SU-DHL-6 (cell line): ENCODE data around the gene LCP2.

Source experiments
- H2AFZ ChIP-seq: fragments of 200-600 bp; sonication (generic); 2 replicates; pipeline ENCODE4 v1.6.1; 2014; ENCODE audit warnings: low read depth, mild to moderate bottlenecking, moderate library complexity, mixed read lengths, antibody characterized with exemption, low read length; ENCODE audit not compliant: severe bottlenecking
- H3F3A ChIP-seq: fragments of 200-600 bp; shearing (Covaris generic); 2 replicates; pipeline ENCODE4 v1.6.0; 2016; ENCODE audit warnings: antibody characterized with exemption, mild to moderate bottlenecking; ENCODE audit not compliant: insufficient read depth
- H3K27ac ChIP-seq: fragments of 200-600 bp; sonication (generic); 2 replicates; pipeline ENCODE4 v1.5.1; 2016; ENCODE audit warnings: low read depth, mild to moderate bottlenecking, low read length, moderate library complexity, mixed read lengths
- H3K27me3 ChIP-seq: fragments of 200-600 bp; sonication (generic), shearing (Covaris generic); 2 replicates; pipeline ENCODE4 v1.6.0; 2014; ENCODE audit warnings: mild to moderate bottlenecking, low read length
- H3K36me3 ChIP-seq: fragments of 200-600 bp; sonication (generic); 2 replicates; pipeline ENCODE4 v1.6.1; 2014; ENCODE audit warnings: mild to moderate bottlenecking, low read length, mixed read lengths
- H3K4me2 ChIP-seq: fragments of 300-600, 200-600 bp; shearing (Covaris generic), sonication (generic); 2 replicates; pipeline ENCODE4 v1.6.0; 2014; ENCODE audit warnings: low read length, low read depth, mild to moderate bottlenecking; ENCODE audit not compliant: poor library complexity, severe bottlenecking
- H3K4me3 ChIP-seq: fragments of 200-600 bp; sonication (generic); 2 replicates; pipeline ENCODE4 v1.5.1; 2014; ENCODE audit warnings: antibody characterized with exemption, low read length, mild to moderate bottlenecking, mixed read lengths; ENCODE audit not compliant: insufficient read depth, poor library complexity, severe bottlenecking
- H3K79me2 ChIP-seq: fragments of 200-600 bp; sonication (generic); 2 replicates; pipeline ENCODE4 v1.6.1; 2014; ENCODE audit warnings: mild to moderate bottlenecking, low read length, moderate library complexity; ENCODE audit not compliant: insufficient read depth
- H3K9ac ChIP-seq: fragments of 200-600 bp; sonication (generic); 2 replicates; pipeline ENCODE4 v1.7.0; 2014; ENCODE audit warnings: mild to moderate bottlenecking, low read length
- H3K9me2 ChIP-seq: fragments of 200-600 bp; sonication (generic); replicated peaks from 2 replicates; pipeline ENCODE4 v1.6.1; 2014; ENCODE audit warnings: low read length; ENCODE audit not compliant: insufficient read depth
- H3K9me3 ChIP-seq: fragments of 200-600 bp; sonication (generic); 2 replicates; pipeline ENCODE4 v1.6.1; 2014; ENCODE audit warnings: low read length, mixed read lengths; ENCODE audit not compliant: insufficient read depth
- H4K20me1 ChIP-seq: fragments of 200-600 bp; sonication (generic); 2 replicates; pipeline ENCODE4 v1.6.1; 2014; ENCODE audit warnings: low read depth, mild to moderate bottlenecking, antibody characterized with exemption, low read length, moderate library complexity, mixed read lengths
- EZH2phosphoT487 ChIP-seq: fragments of 200-600 bp; sonication (generic), shearing (Covaris generic); conservative IDR thresholded peaks from 2 replicates; pipeline ENCODE4 v1.6.1; 2018; ENCODE audit warnings: mild to moderate bottlenecking, antibody characterized with exemption, low read length, moderate library complexity, mixed read lengths
- TF ChIP-seq, protein P1 (sequence below): fragments of 200-600 bp; sonication (generic); IDR thresholded peaks from one replicate; pipeline ENCODE4 v1.5.1; 2017; ENCODE audit warnings: antibody characterized with exemption, mild to moderate bottlenecking, low read length, moderate library complexity; ENCODE audit not compliant: insufficient read depth, poor library complexity, severe bottlenecking

LCP2 gene

DNA sequence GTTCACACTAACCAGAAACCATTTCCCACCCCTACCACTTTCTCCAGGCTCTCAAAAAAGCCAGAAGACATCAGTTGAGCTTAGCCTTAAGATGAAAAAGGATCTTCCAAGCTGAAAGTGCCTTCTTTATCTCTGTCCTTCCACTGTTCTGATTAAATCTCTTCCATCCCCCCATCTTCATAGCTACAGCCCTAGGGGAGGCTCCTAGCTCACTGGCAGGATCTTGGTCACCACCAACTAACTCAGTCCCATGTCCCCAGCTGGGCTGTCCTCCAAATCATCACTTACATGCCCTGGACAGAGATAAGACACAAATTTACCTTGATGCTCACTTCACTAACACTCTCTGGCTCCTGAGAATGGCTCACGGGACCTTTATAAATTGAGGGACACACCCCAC, 14.3 kb downstream of the LCP2 start:
- TF ChIP-seq EZH2phosphoT487: no peak
- TF ChIP-seq, protein P1, sequence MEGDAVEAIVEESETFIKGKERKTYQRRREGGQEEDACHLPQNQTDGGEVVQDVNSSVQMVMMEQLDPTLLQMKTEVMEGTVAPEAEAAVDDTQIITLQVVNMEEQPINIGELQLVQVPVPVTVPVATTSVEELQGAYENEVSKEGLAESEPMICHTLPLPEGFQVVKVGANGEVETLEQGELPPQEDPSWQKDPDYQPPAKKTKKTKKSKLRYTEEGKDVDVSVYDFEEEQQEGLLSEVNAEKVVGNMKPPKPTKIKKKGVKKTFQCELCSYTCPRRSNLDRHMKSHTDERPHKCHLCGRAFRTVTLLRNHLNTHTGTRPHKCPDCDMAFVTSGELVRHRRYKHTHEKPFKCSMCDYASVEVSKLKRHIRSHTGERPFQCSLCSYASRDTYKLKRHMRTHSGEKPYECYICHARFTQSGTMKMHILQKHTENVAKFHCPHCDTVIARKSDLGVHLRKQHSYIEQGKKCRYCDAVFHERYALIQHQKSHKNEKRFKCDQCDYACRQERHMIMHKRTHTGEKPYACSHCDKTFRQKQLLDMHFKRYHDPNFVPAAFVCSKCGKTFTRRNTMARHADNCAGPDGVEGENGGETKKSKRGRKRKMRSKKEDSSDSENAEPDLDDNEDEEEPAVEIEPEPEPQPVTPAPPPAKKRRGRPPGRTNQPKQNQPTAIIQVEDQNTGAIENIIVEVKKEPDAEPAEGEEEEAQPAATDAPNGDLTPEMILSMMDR: no peak
- Histone ChIP-seq H4K20me1 (no peaks in the 10 kb centered on the region), H3K36me3 (no peaks in the 10 kb centered on the region)

DNA sequence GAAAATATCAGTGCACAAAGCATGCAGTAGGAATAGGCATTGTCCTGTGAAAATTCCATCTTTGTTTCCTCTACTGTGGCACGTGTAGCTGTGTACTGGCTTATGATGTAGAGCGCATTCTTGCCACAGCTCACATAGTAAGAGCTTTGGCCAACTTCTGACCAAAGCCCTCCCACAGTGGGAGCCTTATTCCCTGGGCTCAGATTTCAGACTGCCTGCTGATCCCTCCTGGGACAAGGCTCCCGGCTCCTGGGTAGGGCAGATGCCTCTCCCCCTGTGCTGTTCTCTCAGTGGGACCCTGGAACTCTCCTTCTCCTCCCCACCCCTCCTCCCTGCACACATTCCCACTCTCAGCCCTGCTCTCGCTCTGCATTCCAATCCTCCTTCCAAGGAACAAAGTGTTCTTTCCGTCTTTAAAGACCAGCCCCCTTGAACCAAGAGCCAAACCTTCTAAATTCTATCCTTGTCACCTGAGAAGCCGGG, 17.5 kb downstream of the LCP2 start:
- H4K20me1 ChIP-seq: no peaks in the 10 kb centered on the region
- no peak overlapping the region for H3K27ac ChIP-seq
- H3K9ac ChIP-seq: no peak overlapping the region
- H3K4me2 ChIP-seq: no peak overlapping the region
- no peak overlapping the region for H3K4me3 ChIP-seq
- no peak overlapping the region for H2AFZ ChIP-seq
- H3K27me3 ChIP-seq: no peaks in the 10 kb centered on the region; the same call in none of the 2 replicates
- H3K9me3 ChIP-seq: no peaks in the 10 kb centered on the region
- no peaks in the 10 kb centered on the region for H3K36me3 ChIP-seq
- H3F3A ChIP-seq: no peaks in the 10 kb centered on the region
- H3K79me2 ChIP-seq: no peaks in the 10 kb centered on the region
- no peaks in the 10 kb centered on the region for H3K9me2 ChIP-seq
- TF ChIP-seq EZH2phosphoT487: no peak
- TF ChIP-seq, protein P1: no peak

More for the DNA sequence above, 14.3 kb downstream of the LCP2 start:
- no peaks in the 10 kb centered on the region for H3F3A ChIP-seq
- H3K9me3 ChIP-seq: no peaks in the 10 kb centered on the region
- no peaks in the 10 kb centered on the region; the same call in none of the 2 replicates for H3K27me3 ChIP-seq
- no peaks in the 10 kb centered on the region for H3K9me2 ChIP-seq
- H3K4me2 ChIP-seq: no peak overlapping the region
- H3K4me3 ChIP-seq: no peak overlapping the region
- no peak overlapping the region for H3K27ac ChIP-seq
- no peak overlapping the region for H3K9ac ChIP-seq
- H3K79me2 ChIP-seq: no peaks in the 10 kb centered on the region
- H2AFZ ChIP-seq: no peak overlapping the region

DNA sequence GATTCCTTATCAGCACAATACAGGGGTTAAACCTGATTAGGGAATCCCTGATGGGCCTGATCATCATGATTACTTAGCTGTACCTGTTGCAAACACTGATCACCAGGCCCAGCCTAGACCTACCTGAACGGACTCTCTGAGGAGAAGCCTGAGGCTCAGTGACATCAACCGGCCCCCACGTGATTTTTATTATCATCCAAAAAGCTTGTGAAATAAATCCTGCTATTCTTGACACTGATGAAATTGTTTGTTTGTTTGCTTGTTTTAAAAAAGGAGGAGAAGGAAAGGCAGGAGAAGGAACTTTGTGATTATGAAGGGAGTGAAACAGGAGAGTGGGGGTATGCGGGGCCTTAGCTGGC, 18.1 kb downstream of the LCP2 start:
- no peak for TF ChIP-seq EZH2phosphoT487
- TF ChIP-seq, protein P1: no peak
- no peaks in the 10 kb centered on the region for H3F3A ChIP-seq
- H3K27ac ChIP-seq: no peak overlapping the region
- no peaks in the 10 kb centered on the region for H3K36me3 ChIP-seq
- no peak overlapping the region for H3K4me2 ChIP-seq
- H3K27me3 ChIP-seq: no peaks in the 10 kb centered on the region; the same call in none of the 2 replicates
- no peak overlapping the region for H3K9ac ChIP-seq
- no peaks in the 10 kb centered on the region for H4K20me1 ChIP-seq
- H3K9me3 ChIP-seq: no peaks in the 10 kb centered on the region
- no peaks in the 10 kb centered on the region for H3K9me2 ChIP-seq
- no peak overlapping the region for H3K4me3 ChIP-seq
- H3K79me2 ChIP-seq: no peaks in the 10 kb centered on the region
- H2AFZ ChIP-seq: no peak overlapping the region
